Body of pancreas (tissue), 4 donors: Measurements from ENCODE around the gene PPP1R12A. TPM values are rescaled to one million over a fixed set of nuclear protein-coding genes. Genes with fewer than 3 reads are reported as not detected.
"Not testable (repeated sequence)": the region's sequence is repeated elsewhere in the genome, so short reads cannot be mapped to it uniquely, and the experiment has no call there.

Source experiments
- ATAC-seq: fragments of 150-250 bp; one replicate; pipeline ENCODE4 v1.9.1; 2016
- DNase-seq, 4 donors: peaks; one replicate each; pipeline ENCODE4 v3.0.0-alpha.2; 2019
- H3K27ac ChIP-seq, 4 donors: fragments of 200-600 bp; sonication (generic); 1 replicate in 3 of 4; 2 replicates in 1 of 4; pipeline versions ENCODE4 v1.5.1 to v1.6.1; 2016 to 2019; ENCODE audit warnings: mild to moderate bottlenecking in 1 of 4, mixed read lengths in 1 of 4, moderate library complexity in 1 of 4
- H3K27me3 ChIP-seq, 2 donors: fragments of 200-600 bp; sonication (generic); one replicate each; pipeline ENCODE4 v1.6.0; 2016; ENCODE audit warnings: mild to moderate bottlenecking in 1 of 2
- H3K36me3 ChIP-seq, 2 donors: fragments of 200-600 bp; sonication (generic); replicated peaks in 1 of 2; 2 replicates each; pipeline ENCODE4 v1.5.1; 2016; ENCODE audit warnings: low read depth in 2 of 2; ENCODE audit not compliant: insufficient read depth in 1 of 2
- H3K4me1 ChIP-seq: fragments of 200-600 bp; sonication (generic); one replicate; pipeline ENCODE4 v1.6.0; 2016
- H3K4me3 ChIP-seq, 2 donors: fragments of 200-600 bp; sonication (generic); 1 replicate in 1 of 2; 2 replicates in 1 of 2; pipeline ENCODE4 v1.5.1; 2016 to 2019
- H3K9me3 ChIP-seq, 3 donors: fragments of 200-600 bp; sonication (generic); 1 replicate in 2 of 3; 2 replicates in 1 of 3; pipeline ENCODE4 v1.5.1; 2016
- CTCF ChIP-seq, 7 experiments: fragments of 450-650 bp in 4 of 7; fragments of 200-600 bp in 3 of 7; sonication (generic) in 3 of 7; IDR thresholded peaks; one replicate each; pipeline ENCODE4 v1.5.1; 2016 to 2019; ENCODE audit warnings: antibody characterized with exemption in 7 of 7
- POLR2A ChIP-seq, 3 donors: fragments of 450-650 bp; IDR thresholded peaks; one replicate each; pipeline ENCODE4 v1.6.1; 2016; ENCODE audit warnings: antibody characterized with exemption in 3 of 3, mild to moderate bottlenecking in 2 of 3
- WGBS, 2 donors: methylation state at CpG; one replicate each; pipeline ENCODE4 v1.1.5; 2017; 5-methylcytosine and 5-hydroxymethylcytosine counted together
- intact Hi-C: fragments of 100-400 bp; cut with DNase I; formaldehyde crosslinking; loops from one replicate; pipeline ENCODE4 v1.15.1; 2023
- total RNA-seq, 2 donors: library from RNA; depleted of rRNA; stranded (reverse); fragments of >200 nt; gene quantifications; one replicate each; pipeline ENCODE4 v1.1.0, GENCODE V29; 2016

Gene PPP1R12A
- total RNA-seq, 2 donors from 2014 or later, result 45.4 to 65.6 TPM

GRCh38 chr12:79885911-79886490 lies 48.9 kb downstream of the PPP1R12A start:
- Histone ChIP-seq H3K27ac (no peak overlapping the region), H3K4me3 (no peak overlapping the region), H3K9me3 (no peaks in the 10 kb centered on the region), H3K36me3 (no peaks in the 10 kb centered on the region), H3K27me3 (no peaks in the 10 kb centered on the region), H3K4me1 (peaks cover 11% of the 10 kb centered on the region)
- WGBS, 2 donors, result 75 to 88% methylated on average over 3 of the region's 3 CpGs
- DNase-seq, result no peak
- intact Hi-C loops, result no loop called here
- no peak for ATAC-seq
- TF ChIP-seq CTCF (IDR thresholded peaks at IDR 0.05) (no peak), POLR2A (IDR thresholded peaks at IDR 0.05) (no peak)

- H3K4me3 ChIP-seq, result no peak overlapping the region
- no peaks in the 10 kb centered on the region for H3K9me3 ChIP-seq
- no peak overlapping the region for H3K27ac ChIP-seq
- H3K36me3 ChIP-seq, result no peaks in the 10 kb centered on the region
- DNase-seq (no peak), ATAC-seq (no peak)
- peaks cover 11% of the 10 kb centered on the region for H3K4me1 ChIP-seq
- WGBS, 2 donors, result 67 to 73% methylated on average over 3 of the region's 3 CpGs
- intact Hi-C loops, result no loop called here
- H3K27me3 ChIP-seq, result no peaks in the 10 kb centered on the region
- TF ChIP-seq CTCF (IDR thresholded peaks at IDR 0.05) (no peak), POLR2A (IDR thresholded peaks at IDR 0.05) (no peak)
Measured at GRCh38 chr12:79884401-79885006, 50.4 kb downstream of the PPP1R12A start.

- intact Hi-C loops, result no loop called here
Measured at GRCh38 chr12:79883216-79883615, 51.7 kb downstream of the PPP1R12A start.

GRCh38 chr12:79881351-79881750 lies 53.5 kb downstream of the PPP1R12A start:
- Histone ChIP-seq H3K4me3 (no peak overlapping the region), H3K27me3 (no peaks in the 10 kb centered on the region), H3K9me3 (no peaks in the 10 kb centered on the region), H3K27ac (no peak overlapping the region), H3K4me1 (no peaks in the 10 kb centered on the region), H3K36me3 (no peaks in the 10 kb centered on the region)
- DNase-seq, result no peak
- WGBS, 2 donors, result 90 to 91% methylated on average over 2 of the region's 2 CpGs
- intact Hi-C loops, result no loop called here
- TF ChIP-seq POLR2A (IDR thresholded peaks at IDR 0.05) (no peak), CTCF (IDR thresholded peaks at IDR 0.05) (no peak)
- ATAC-seq, result no peak

More at GRCh38 chr12:79883216-79883615, 51.7 kb downstream of the PPP1R12A start:
- WGBS, 2 donors, result 97 to 100% methylated on average over 1 of the region's 1 CpG
- no peak overlapping the region for H3K4me3 ChIP-seq
- TF ChIP-seq CTCF (IDR thresholded peaks at IDR 0.05), result no peak
- TF ChIP-seq POLR2A (IDR thresholded peaks at IDR 0.05), result no peak
- H3K4me1 ChIP-seq, result peaks cover 9% of the 10 kb centered on the region
- DNase-seq, result no peak
- H3K9me3 ChIP-seq, result no peaks in the 10 kb centered on the region
- no peak for ATAC-seq
- no peak overlapping the region for H3K27ac ChIP-seq
- H3K36me3 ChIP-seq, result no peaks in the 10 kb centered on the region
- H3K27me3 ChIP-seq, result no peaks in the 10 kb centered on the region

- intact Hi-C loops, H3K27me3 ChIP-seq, H3K36me3 ChIP-seq, H3K4me3 ChIP-seq, ATAC-seq, H3K27ac ChIP-seq, H3K9me3 ChIP-seq, H3K4me1 ChIP-seq, DNase-seq: not testable (repeated sequence)
- 90 to 91% methylated on average over 4 of the region's 4 CpGs for WGBS, 2 donors
Measured at GRCh38 chr12:79878506-79878905, 56.4 kb downstream of the PPP1R12A start.
